Measurements from ENCODE around the gene MOCS3.

The MOCS3 gene

DNA sequence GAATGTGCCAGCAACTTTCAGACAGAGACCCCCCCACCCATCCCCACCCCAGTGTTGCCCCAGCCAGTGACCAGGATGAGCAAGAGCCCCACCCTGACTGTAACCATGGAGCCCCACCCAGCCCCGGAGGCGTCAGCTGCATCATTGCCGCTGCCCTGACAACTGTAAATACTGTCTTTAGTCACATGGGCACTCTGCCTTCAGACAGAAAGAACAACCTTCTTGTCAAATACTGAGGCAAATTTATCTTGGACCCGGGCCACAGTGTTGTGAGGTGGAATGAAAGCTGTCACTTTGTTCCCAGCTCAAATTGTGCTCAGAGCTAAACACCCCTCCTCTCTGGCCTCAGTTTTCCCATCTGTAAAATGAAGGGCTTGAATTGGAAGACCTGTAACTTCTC is 23.7 kb downstream of the MOCS3 start:
- no peak for DNase-seq (ENCODE audit: low spot score)

DNA sequence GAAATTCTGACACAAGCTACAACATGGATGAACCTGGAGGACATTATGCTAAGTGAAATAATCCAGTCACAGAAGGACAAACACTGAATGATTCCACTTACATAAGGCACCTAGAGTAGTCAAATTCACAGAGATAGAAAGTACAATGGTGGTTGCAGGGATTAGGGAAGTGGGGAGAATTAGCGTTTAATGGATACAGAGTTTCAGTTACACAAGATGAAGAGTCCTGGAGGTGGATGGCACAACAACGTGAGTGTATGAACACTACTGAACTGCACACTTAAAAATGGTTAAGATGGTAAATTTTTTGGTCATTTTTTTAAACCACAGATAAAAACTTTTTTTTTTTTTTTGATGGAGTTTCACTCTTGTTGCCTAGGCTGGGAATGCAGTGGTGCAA is 24.7 kb downstream of the MOCS3 start:
- no peak for DNase-seq (ENCODE audit: low spot score)

DNA sequence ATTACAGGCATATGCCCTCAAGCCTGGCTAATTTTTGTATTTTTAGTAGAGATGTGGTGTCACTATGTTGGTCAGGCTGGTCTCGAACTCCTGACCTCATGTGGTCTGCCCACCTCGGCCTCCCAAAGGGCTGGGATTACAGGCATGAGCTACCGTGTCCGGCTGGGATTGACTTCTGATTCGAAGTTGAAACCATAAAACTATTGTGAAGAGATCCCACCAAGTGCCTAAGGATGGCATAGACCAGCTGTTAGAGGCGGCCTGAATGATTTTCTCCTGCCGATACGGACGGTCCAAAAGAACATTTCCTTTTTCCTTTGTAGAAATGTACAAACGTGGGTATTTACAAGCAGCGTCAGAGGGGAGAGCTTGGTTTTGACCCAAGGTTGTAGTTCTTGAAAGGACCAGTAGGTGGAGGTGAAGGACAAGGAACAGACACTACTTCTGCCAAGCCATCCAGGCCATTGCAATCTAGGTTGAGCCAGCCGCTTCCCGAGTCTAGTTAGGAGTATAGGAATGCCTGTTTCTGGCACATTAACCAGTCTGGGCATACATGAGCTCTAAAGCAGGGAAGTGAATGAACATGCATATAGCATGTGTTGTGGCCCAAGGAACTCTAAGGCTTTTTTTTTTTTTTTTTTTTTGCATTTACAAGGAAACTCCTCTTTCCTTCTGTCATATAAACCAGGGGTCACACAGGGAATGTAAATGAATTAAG is 29.0 kb downstream of the MOCS3 start:
- peak; percentile 73 for DNase-seq (ENCODE audit: low spot score)

DNA sequence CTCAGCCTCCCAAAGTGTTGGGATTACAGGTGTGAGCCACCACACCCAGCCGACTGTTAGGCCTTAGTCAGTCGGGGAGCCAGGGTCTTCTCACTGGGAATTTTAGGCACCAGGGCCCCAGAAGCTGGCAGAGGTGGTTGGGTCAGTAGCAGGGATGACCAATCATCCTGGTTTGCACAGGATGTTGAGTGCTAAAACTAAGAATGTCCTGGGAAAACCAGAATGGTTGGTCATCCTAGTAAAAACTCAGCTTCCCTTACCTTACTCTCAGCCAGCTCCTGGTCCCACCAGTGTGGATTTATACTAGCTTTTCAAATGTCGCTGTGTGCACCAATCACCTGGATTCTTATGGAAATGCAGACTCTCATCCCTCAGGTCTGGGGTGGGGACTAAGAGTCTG is 32.5 kb downstream of the MOCS3 start:
- no peak for DNase-seq (ENCODE audit: low spot score)

DNA sequence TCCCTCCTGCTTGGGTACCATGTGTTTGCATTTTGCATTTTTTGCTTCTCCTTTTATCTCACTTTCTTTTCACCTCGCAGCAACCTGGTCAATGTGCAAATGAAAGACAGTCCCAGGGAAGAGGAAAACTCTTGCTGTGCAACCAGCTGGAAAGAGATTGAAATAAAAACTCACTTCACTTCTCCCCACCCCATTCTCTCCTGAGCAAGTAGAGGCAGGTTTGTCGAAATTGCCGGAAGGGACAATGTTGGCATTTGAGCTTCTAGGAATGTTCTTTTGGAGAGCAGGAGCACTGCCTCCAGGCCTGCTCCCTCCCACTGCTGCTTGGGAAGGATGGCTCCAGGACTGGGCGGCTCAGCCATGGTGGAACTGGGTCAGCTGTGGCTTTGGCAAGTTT is 33.7 kb downstream of the MOCS3 start:
- DNase-seq (ENCODE audit: low spot score), result no peak

DNA sequence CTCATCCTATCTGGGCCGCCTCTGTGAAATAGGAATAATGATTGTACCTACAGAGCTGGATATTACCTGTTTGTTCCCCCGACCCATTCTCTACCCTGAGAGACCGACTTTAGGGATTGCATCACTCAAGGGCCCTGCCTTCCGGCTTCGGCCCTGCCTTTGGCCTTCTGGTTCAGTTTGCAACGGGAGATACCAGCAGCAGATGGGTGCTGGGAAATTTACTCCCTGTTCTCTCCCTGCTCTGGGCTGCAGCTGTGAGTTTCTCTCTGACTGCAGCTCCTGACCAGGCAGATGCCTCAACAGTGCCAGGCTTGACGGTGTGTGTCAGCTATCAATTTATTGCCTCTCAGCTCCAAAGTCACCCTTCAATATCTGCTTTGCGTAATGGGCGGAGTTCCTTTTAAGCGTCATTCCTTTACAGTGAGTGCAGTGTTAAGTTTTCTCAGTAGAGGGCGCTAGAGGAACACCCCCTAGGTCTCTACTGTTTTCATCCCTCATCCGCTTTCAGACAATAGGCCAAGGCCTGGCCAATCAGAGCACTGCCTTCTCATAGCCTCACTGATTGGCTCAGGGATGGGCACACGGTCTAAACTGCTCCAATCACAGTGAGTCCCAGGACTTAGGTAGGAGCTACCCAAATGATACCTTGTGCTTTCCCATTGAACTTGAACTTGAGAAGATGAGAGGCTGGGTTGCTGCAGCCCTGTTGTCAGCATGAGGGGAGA is 34.3 kb downstream of the MOCS3 start:
- DNase-seq (ENCODE audit: low spot score), result peak; percentile 64

DNA sequence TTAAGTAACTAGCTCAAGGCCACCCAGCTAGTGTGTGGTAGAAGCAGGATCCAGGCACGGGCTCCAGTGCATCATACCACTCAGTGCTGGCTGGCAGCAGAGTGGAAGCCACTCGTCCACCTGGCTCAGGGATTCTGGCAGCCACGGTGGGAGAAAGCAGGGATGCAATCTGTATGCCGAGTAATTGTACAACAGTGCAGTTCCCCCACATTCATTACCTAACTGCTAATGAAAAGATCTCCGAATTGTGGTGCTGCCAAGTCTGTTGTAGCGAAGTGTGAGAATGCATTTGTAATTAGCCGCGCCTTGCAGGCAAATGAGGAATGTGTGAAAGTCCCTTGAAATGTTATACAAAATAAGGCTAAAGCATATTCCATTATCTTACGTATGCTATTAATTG is 35.3 kb downstream of the MOCS3 start:
- DNase-seq (ENCODE audit: low spot score), result no peak

DNA sequence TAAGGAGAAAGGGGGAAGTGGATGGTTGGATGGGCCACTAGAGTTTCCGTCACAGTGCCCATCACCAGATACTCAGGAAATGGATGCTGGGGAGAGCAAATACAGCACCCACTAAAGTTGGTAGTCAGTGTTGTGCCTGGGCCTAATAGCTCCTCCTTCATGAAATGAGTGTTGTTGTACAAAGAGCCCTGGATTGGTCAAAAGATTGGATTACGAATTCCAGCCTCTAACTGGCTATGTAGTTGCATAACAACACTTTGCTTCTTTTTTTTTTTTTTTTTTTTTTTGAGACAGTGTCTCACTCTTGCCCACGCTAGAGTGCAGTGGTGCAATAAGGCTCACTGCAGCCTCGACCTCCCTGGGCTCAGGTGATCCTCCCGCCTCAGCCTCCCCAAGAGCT is 36.9 kb downstream of the MOCS3 start:
- DNase-seq (ENCODE audit: low spot score), result no peak

DNA sequence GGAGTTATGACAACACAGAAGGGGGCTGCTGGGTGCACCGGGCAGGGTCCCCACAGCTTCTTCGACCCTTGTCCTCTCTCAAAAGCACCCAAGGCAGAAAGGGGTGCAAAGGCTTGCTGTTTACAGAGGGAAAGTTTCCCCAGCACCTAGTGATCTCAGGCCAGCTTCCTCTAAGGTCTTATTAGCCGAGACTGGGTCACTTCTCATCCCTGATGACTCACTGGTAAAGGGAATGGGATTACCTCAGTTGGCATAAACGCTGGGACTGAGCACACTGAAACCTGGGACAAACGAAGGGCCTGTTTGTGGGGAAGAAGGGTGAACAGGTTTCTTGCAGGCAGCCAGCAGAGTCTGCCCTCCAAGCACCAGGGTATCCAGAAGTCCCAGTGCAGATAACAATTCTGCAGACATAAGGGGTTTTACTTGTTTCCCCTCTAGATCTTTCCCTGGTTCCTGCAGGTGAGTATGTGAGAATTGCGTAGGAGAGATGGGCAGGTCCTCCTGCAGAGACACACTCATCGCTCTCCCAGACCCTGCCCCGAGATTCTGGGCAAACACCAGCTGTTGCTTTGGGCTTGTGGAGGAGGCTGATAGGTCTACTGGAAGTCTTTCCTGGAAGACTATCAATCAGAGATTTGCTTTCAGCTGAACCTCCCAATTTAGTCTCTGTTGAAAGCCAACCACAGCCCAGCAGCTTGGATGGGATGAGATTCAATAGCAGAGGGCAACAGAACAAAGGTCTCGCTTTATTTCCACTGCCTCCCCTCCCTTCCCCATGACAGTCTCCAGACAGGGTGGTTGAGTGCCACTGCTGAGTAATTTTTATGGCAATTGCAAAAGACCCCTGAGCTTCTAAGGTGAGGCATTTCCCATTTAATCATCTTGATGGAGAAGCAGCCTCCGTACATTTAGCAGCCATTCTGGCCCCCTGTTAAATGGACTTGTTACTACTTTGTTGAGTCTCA is 38.6 kb downstream of the MOCS3 start:
- no peak for DNase-seq (ENCODE audit: low spot score)

DNA sequence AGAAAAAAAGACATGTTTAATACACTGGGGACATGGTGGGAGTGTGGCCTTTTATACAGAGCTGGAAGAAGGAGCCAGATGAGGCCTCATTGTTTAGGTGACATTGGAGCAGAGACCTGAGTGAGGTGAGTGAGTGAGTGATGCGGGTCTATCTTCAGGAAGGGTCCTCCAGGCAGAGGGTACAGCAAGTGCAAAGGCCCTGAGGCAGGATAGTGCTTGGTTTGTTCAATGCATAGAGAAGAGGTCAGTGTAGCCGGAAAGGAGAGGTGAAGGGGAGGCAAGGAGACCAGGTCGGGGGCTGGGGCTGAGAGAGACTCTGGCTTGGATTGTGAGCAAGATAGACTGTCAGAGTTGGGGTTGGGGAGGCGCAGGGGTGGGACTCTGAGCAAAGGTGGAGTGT is 40.7 kb downstream of the MOCS3 start:
- no peak for DNase-seq (ENCODE audit: low spot score)

DNA sequence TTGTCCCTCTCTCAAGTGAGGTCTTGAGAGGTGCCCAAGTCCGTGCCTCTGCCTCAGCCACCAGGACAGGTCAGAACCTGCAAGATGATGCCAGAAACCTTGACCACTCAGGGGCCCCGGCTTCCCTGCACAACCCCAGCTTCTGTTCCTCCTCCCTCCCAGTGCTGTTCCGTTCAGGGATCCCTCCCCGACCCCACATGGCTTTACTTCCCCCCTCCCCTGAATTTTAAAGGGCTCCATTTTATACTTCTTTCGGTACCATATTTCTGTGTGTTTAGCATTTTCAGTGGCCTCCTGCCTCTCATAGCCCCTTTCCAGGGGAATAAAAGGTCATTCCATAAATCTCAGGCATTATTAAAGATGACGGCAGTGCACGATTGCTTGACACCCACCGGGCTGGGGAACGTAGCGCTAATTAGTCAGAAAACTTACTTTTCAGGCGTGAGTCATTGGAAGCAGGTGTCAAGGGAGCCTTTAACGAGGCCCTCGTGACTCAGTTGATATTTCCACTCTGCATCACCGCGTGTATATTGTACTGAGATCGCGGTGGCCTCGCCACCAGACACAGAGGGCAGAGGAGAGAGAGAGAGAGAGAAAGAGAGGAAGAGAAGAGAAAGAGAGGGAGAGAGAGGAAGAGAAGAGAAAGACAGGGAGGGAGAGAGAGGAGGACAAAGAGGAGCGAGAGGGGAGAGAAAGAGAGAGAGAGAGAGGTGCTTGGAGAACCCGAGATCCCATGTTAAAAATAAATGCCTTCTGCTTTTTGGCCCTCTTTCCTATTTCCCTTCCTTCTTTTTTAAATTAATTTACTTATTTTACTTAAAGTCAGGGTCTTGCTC is 43.0 kb downstream of the MOCS3 start:
- no peak for DNase-seq (ENCODE audit: low spot score)

DNA sequence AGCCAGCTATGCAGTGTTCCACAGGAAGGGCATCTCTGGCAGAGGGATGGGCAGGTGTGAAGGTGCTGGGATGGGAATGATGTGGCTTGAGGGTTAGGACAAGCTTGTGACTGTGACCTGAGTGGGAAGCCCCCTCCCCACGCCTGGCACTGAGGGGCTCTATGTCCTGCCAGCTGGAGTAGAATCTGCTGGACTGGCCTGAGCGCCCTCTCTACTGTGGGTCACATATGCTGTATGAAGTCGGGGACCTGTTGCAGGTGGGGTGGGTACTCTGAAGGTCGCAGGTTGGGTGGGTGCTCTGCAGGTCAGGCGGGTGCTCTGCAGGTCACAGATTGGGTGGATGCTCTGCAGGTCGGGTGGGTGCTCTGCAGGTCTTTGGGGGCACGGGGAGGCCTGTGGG is 44.0 kb downstream of the MOCS3 start:
- no peak for DNase-seq (ENCODE audit: low spot score)

DNA sequence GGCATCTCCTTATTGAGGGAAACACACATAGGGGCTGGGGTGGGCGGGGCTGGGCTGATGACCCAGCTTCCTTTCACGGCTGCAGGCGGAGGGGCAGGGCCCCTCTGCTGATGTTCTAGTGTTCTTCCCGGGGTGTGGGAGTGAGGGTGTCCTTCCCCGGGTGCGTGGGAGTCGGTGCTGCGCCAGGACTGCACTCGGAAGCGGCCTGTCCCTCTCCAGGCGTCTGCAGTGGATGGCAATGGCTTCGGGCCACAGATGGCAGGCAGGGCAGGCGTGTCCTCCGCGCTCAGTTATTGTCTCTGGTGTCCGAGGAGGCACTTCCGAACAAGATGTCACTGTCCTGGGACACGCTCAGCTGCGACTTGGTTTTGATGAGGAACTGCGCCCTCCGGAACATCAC is 45.1 kb downstream of the MOCS3 start:
- no peak for DNase-seq (ENCODE audit: low spot score)

DNA sequence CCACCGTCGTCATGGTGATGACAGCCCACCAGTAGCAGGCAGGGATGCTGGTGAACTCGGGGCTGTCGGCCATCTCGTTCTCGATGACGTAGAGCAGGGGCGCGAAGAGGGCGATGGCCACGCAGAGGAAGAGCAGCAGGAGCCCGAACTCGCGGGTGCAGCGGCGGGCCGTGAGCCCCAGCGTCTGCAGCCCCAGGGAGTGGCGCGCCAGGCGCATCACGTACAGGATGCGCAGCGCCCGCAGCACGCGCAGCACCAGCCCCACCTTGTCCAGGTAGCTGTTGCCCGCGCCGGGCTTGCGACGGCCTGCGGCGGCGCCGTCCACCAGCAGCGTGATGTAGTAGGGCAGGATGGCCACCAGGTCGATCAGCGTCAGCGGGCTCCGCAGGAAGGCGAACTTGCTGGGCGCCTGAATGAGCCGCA is 45.7 kb downstream of the MOCS3 start:
- DNase-seq (ENCODE audit: low spot score), result no peak

DNA sequence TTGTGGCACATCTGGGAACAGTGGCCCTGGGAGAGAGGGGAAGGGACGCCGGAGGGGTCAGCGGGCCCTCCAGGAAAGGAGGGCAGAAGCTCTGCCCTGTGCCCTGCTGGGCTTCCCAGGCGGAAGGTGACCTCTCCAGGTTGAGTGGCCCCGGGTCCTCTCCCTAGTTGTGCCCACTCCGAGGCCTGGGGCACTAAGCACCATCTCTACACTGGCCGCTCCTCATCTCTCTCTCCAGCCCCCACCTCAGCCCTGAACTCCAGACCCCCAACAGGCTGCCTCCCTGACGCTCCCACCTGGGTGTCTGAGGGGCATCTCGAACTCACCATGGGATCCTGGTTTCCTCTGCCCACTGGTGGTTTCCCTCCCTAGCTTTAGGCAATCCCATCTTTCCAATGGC is 46.2 kb downstream of the MOCS3 start:
- DNase-seq (ENCODE audit: low spot score), result no peak

DNA sequence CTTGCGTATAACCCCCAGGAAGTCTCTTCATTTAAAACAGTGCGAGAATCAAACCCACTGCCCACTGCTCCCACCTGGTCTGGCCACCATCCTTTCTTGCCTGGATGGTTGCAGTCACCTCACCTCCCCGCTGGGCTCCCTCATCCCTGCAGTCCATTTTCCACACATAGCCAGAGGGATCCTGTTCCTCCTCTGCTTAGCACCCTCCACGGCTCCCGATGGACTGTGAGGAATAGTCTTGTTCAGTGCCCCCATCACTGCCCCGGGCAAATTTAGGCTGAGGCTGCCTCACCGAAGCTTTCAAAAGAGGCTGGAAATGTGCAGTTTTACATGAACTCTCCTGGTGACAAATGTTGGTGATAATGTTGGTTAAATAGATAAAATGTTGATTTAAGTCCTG is 46.6 kb downstream of the MOCS3 start:
- DNase-seq (ENCODE audit: low spot score), result no peak

DNA sequence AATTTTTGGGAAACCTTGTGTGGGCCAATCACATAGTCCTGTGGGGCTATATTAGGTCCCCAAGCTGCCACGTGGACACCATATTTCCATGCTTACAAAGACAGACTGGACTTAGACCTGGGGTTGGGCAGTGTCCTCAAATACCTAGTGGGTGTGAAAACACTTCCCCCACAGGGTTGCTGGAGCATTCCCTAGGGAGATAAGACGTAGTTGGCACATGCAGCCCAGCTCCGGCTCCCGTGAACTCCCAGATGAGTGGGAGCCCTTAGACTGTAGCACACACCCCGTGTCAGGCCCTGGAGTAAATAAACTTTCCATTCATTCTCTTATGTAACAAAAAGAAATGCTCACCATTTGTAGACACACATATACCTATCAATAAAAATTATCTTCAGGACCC is 50.1 kb downstream of the MOCS3 start:
- no peak for DNase-seq (ENCODE audit: low spot score)

DNA sequence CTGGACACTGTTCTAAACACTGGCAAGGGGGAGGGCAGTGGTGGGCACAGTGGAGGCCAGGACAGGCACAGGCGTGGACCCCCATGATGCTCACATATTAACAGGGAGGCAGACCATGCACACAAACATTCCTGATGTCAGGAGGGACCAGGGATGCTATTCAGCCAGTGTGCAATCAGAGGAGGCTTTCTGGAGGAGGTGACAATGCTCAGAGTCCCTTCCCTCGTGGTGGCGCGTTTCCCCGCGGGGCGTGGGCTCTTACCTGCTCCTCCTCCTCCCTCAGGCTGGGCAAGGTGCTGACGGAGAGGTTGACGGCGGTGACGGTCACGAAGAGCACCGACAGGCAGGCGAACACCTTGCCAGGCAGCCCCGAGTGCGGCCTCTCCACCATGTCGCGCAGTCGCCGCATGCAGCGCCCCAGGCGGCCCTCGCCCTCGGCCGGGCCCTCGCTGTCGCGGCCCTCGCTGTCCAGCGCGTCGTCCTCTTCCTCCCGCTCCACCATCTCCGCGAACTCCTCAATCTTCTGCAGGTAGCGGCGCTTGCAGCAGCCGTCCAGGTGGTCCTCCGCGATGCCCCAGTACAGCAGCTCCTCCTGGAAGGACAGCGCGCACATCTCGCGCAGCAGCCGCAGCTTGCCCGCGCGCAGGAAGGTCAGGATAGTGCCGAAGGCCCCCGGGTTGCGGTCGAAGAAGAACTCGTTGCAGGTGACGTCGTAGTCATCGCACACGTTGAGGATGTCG is 50.9 kb downstream of the MOCS3 start:
- no peak for DNase-seq (ENCODE audit: low spot score)

DNA sequence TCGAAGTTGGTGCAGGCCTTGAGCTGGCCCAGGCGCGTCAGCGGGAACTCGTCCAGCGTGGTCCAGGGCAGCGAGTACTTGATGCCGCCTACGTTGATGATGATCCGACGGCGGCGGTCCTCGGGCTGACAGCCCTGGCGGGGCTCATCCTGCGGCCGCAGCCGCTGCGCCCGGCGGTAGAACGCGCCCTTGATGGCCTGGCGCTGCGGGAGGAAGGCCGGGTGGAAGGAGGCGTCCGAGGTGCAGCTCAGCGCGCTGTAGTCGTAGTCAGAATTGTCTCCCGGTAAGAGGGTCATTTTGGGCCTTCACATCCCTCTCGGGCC is 51.4 kb downstream of the MOCS3 start:
- no peak for DNase-seq (ENCODE audit: low spot score)

DNA sequence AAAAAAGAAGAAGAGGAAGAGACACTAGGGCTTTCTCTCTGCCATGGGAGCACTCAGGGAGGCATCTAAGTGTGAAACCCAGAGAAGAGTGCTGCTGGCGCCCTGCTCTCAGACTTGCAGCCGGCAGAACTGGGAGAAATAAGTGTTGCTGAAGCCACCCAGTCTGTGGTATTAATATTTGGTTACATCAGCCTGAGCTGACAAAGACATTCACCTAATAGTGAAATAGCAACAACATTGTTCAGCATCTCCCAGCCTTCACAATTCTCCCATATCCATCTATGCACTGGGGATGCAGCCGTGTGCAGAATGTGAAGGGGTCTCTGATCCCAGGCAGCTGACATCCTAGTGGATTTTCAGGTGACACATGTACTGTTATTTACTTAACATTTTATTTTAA is 52.3 kb downstream of the MOCS3 start:
- DNase-seq (ENCODE audit: low spot score), result no peak

DNA sequence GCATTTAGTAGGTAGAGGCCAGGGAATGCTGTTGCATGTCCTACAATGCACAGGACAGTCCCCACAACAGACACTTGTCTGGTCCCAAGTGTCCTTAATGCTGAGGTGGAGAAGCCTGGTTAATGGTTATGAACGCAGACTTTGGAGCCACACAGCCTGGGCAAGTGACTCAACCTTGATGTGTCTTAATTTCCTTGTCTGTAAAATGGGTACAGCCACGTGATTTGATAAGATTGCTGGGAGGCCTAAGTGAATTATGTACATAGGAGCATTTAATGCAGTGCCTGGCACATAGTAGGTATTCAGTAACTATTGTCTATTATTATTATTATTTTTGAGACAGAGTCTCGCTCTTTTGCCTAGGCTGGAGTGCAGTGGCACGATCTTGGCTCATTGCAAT is 52.9 kb downstream of the MOCS3 start:
- no peak for DNase-seq (ENCODE audit: low spot score)
